Endometrial microvascular endothelial cells (primary cell): ENCODE data around the gene CHST15. TPM values are rescaled to one million over a fixed set of nuclear protein-coding genes. Genes with fewer than 3 reads are reported as not detected.

Source experiments
- in situ Hi-C: cut with HindIII; loops from 2 replicates; pipeline ENCODE4 v1.10.0; 2017; ENCODE audit warnings: low sequenced_read_pairs, low pct_unique_long_range_greater_than_20kb; ENCODE audit errors: inconsistent ontology term
- total RNA-seq: library from RNA; depleted of rRNA; stranded (reverse); fragments of >200 nt; gene quantifications from one replicate; pipeline ENCODE4 v1.2.3, GENCODE V29; 2015; ENCODE audit errors: inconsistent ontology term

CHST15 gene
- total RNA-seq, 1 donor from 2014 or later = 6.9 TPM

DNA sequence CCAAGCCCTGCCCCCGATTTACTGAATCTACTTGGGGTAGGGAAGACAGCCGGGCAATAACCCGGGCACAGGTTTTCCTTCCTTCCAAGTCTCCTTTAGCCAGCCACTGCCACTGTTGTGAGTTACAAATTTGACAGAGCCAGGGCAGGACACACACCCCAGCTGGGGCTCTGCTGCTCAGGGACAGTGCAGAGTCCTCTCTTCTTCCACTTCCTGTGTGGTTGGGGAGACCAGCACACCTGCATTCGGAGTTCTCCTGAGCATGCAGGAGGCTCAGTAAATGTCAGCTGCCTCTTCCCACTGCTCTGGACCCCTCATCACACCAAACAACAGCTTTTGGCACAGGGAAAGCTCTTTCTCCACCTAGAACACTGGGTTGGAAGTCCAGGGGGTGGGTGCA lies 21.3 kb downstream of the CHST15 start:
- in situ Hi-C loops = no loop called here

DNA sequence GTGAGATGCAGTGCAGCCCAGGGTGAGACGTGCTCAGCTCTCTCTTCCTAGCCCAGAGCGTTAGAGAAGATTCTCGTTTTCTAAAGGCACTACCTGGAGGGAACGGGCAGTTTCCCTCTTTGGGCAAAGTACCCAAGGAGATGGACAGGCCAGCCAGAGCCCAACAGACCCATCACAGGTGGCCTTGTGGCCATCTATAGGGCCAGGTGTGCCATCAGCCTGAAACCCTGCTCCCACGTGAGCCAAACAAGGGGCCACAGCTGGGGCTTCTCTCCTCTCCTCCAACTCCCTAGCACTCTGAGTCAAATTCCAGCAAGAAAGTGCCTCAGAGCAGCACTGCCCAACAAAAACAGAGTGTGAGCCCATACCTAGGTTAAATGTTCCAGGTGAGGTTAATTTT lies 22.3 kb downstream of the CHST15 start:
- in situ Hi-C loops = no loop called here

DNA sequence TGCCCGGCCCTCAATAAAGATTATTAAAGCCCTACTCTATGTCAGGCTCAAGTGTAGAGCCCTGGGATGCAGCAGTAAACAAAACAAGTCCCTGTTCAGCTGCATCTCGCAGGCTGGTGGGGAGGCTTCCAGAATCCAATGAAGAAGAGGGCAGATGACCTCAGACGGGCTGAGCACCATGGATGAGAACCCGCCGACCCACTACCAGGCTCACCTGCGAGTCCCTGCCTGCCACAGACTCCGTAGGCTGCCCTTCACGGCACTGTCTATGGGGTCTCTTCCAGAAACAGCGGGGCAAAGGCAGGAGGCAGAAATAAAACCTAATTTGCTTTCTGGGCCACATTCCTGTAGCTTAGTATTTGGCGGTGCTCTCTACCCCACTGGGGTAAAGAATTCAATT lies 22.7 kb downstream of the CHST15 start:
- in situ Hi-C loops = no loop called here

- in situ Hi-C loops = no loop called here
Observed at GRCh38 chr10:124069341-124070264, 23.8 kb downstream of the CHST15 start.

DNA sequence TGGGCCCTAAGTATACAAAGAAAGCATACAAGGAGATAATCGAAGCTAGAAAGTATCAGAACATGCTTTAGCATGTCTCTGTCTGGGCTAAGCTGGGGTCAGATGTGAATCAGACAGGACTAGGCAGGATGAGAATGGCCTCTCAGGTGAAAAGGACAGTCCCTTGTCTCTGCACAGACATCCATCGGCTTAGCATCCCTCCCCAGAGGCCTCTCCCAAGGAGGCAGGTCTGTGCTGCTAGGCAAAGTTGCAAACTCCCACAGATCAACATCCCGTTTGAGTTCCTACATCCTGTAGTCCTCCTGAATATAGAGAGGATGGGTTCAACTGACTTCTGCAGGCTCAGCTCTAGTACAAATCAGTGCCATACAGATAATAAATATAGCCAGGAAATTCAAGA lies 24.5 kb downstream of the CHST15 start:
- in situ Hi-C loops = no loop called here

DNA sequence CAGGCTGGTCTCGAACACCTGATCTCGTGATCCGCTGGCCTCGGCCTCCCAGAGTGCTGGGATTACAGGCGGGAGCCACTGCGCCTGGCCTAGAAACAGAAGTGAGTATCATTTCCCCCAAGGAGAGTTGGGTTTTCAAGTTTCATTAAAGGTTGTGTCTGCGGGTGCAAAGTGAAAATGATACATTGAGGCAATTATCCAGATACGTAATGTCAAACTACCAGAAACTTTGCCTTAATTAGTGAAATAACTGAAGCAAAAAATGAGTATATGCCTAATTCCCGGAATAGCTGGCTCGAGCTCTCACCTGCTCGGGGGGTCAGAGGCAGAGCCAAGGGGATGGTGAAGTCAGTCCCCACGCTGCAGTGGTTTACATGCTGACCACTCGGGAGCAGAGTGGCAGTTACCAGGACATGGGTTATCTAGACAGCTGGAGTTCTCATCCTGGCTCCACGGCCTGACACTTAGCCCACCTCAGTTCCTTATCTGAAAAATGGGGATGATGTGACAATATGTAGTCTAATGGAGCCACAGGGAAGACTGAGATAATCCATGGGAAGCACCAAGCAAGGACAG lies 25.5 kb downstream of the CHST15 start:
- in situ Hi-C loops = no loop called here

- in situ Hi-C loops = no loop called here
Observed at GRCh38 chr10:124066781-124067714, 26.4 kb downstream of the CHST15 start.

DNA sequence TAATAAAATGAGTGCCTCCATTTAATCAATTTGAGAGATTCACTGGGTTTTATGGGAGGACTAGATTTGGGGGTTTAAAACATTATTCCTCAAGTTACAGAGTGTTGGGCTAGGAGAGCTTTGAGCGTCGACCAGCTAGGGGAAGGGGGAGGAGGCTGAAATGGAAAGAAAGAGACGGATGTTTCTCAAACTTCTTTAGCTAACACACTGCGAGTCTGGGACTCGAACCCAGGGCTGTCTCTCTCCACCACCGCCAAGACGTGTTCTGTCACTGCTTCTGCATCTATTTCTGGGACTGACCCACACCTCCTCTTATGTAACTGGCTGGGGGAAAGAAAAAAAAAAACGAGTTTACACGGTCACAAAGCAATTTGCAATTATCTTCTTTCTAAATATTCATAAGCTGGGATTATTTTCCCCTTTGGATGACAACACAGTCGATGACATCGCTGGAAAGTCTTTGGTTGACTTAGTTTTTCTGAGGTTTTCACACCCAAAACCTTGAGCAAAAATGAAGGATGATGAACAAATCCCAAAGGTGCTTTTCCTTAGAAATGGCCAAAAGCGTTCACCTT lies 27.2 kb downstream of the CHST15 start:
- in situ Hi-C loops = no loop called here

GRCh38 chr10:124065382-124066125 lies 27.8 kb downstream of the CHST15 start:
- in situ Hi-C loops = no loop called here

GRCh38 chr10:124064676-124065075 lies 28.7 kb downstream of the CHST15 start:
- in situ Hi-C loops = no loop called here

DNA sequence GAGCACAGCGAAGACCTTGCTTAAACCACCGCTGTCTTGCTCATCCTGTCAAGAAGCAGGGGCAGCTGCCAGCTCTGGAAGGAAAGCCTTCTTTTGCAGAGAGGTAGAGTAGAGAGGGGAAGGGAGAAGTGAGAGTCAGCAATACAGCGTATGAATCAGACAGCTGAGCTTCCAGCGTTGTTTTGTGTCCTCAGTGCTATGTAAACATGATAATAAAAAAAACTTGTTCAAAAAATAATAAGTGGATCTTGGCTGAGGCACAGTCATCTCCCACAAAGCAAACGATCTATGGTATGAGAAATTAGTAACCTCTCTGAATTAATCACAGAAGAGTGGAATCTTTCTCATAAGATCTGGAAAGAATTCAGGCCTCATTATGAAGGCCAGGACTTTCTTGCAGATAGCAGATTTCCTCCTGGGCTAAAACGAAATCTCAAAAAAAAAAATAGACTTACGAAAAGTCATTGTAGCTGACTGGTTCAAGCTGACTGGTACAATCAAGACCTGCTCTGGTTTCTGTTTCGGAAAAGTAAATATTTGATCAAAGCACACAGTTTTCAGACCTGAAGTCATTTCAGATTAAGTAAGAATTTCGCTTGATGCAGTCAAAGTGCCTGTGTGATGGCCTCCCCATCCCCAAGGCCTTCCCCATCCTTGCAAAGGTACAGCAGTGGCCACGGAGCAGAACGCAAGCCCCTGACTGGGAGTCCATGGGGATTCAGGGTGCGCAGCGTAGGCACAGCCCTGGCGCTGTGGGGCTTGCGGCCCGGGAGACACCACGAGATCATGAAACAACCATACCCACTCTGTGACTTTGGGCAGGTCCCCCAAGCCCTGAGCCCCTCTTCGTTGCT lies 29.4 kb downstream of the CHST15 start:
- in situ Hi-C loops = no loop called here

- in situ Hi-C loops = no loop called here
Observed at GRCh38 chr10:124062390-124062789, 31.0 kb downstream of the CHST15 start.

DNA sequence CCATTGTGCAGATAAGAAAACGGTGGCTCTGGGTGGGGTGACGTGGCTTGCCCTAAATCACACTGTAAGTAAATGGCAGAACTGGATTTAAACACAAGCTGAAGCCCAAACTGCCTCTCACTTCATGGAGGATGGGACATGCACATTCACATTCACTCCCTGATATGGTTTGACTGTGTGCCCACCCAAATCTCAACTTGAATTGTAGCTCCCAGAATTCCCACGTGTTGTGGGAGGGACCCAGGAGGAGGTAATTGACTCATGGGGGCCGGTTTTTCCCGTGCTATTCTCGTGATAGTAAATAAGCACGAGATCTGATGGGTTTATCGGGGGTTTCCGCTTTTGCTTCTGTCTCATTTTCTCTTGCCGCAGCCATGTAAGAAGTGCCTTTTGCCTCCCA lies 32.4 kb downstream of the CHST15 start:
- in situ Hi-C loops = no loop called here

GRCh38 chr10:124060148-124060720 lies 33.2 kb downstream of the CHST15 start:
- in situ Hi-C loops = no loop called here

DNA sequence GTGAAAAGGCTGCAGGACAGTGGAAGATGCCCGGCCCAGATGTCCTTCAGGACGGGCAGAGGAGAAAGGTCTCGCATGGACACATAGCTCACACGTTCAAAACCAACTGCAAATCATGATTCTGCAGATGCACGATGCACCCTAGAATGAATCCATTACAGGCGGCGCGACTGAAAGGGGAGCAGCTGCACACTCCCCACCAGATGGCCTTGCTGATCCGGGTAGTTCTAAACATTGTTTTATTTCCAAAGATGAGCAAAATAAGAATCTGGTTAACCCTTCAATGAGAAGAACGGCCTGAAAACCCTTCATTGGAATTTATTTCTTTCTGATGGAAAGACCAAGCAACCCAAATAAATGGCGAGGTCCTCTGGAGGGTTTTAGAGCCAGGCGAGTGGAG lies 33.8 kb downstream of the CHST15 start:
- in situ Hi-C loops = no loop called here

- in situ Hi-C loops = no loop called here
Observed at GRCh38 chr10:124058346-124059003, 34.9 kb downstream of the CHST15 start.

DNA sequence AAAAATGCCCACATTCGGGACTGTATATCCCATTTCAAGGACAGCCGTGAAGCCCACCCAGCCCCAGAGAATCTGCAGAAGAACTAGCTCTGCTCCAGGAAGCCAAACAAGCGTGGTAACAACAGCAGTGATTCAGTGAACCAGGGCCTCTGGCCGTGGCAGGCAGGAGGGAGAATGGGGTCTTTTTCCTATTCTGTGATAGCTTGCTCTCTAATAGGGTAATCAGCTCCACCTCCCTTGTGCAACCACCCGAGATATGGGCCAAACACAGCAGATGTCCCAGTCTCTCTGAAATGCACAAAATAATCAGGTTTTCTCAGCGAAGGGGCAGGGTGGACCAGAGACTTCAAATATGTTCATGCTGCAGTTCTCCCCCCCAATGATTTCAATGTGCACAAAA lies 35.8 kb downstream of the CHST15 start:
- in situ Hi-C loops = no loop called here
